Fibroblast of pulmonary artery (primary cell): Measurements from ENCODE around the gene BACH2.
A peak's percentile ranks its signal among the peaks of the same experiment; 100 is the strongest.

Experiments used
- DNase-seq: peaks from one replicate; pipeline ENCODE4 v3.0.0-alpha.2; 2010; ENCODE audit warnings: low read depth
- H3K4me3 ChIP-seq: replicated peaks from 2 replicates; pipeline ENCODE4 v1.5.1; 2011; ENCODE audit warnings: low read depth, mild to moderate bottlenecking, control low read depth, low read length, moderate library complexity
- TF ChIP-seq, protein P1 (sequence below): IDR thresholded peaks from 2 replicates; pipeline ENCODE4 v1.5.1; 2011; ENCODE audit warnings: mild to moderate bottlenecking, control low read depth, low read length, inconsistent platforms; ENCODE audit errors: missing control alignments

The BACH2 gene

DNA sequence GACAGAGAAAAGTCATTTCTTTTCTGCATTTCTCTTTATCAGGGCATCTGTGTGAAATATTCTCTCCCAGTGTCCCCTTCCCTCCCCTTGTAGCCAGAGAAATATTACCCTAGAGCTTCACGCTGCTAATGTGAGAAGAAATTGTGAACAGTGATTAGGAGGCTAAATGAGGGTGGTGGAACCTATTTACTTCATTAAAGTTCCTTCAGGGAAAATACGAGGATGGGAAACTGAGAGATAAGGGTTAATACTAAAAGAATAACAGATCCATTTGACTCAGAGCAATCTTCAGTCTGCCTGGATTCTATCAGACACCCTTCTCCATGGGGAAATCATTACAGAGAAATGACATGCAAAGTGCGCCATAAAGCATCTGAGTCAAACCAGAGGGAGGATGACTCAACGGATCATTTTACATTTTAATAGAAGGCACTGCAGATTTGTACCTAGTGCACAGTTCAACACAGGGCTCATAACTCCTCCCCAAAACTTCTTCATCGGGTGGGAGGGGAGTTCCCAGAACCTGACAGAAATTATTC, 271.1 kb downstream of the BACH2 start:
- H3K4me3 ChIP-seq: no peak overlapping the region
- peak; percentile 72 for DNase-seq
- TF ChIP-seq, protein P1, sequence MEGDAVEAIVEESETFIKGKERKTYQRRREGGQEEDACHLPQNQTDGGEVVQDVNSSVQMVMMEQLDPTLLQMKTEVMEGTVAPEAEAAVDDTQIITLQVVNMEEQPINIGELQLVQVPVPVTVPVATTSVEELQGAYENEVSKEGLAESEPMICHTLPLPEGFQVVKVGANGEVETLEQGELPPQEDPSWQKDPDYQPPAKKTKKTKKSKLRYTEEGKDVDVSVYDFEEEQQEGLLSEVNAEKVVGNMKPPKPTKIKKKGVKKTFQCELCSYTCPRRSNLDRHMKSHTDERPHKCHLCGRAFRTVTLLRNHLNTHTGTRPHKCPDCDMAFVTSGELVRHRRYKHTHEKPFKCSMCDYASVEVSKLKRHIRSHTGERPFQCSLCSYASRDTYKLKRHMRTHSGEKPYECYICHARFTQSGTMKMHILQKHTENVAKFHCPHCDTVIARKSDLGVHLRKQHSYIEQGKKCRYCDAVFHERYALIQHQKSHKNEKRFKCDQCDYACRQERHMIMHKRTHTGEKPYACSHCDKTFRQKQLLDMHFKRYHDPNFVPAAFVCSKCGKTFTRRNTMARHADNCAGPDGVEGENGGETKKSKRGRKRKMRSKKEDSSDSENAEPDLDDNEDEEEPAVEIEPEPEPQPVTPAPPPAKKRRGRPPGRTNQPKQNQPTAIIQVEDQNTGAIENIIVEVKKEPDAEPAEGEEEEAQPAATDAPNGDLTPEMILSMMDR: no peak

DNA sequence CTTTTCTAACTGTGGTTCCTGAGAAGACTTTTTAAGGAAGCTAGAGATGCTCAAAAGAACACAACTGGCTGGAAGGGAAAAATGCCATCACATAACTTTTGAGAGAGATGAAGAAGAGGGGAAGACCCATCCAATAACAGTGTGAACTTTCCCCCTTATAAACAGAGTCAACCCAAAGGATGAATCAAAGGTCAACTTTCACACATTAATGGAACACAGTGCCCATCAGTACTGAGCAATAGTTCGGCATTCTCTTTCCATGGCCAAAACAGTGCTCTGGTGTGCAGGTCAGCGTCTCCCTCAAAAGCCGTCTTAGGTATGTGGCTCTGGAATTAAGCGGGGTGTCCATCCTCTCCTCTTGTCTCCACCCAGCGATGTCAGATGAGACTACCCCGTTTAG, 272.0 kb downstream of the BACH2 start:
- TF ChIP-seq, protein P1: no peak
- no peak overlapping the region for H3K4me3 ChIP-seq
- no peak for DNase-seq

DNA sequence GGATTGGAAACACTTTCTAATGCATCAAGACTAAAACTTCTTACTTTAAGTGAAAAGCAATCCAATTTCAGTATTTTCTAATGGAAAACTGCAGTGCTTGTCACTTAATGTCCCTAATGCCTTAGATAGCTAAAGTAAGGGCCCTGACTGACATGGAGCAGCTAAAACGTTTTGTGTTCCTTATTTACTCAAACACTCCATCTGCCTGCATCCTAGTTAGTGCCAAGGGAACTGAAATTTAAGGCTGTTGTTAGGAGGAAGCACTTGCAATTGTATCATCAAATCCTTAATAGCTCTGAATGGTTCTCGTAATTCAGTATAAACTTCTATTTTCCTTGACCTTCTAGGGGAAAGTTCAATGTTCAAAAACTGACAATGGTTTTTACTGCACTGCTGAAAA, 274.9 kb downstream of the BACH2 start:
- H3K4me3 ChIP-seq: no peak overlapping the region
- TF ChIP-seq, protein P1: no peak
- no peak for DNase-seq

DNA sequence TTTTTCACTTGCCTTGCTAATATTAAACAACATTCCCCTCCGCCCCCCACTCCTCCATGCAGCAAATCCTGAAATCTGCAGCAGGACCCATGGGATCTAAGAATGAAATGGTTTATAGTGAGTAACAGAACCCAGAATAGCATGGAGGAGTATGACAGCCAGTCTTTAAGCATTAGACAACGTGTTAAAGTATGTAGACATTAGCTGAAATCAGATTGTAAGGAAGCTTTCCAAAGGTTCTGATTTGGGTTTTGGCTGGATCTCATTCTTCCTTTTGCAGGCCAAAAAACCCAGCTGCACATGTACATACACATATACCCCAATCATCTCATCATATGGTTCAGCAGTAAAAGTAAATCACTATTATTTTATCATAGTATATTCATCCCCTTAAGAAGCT, 275.9 kb downstream of the BACH2 start:
- DNase-seq: no peak
- no peak overlapping the region for H3K4me3 ChIP-seq
- TF ChIP-seq, protein P1: no peak

DNA sequence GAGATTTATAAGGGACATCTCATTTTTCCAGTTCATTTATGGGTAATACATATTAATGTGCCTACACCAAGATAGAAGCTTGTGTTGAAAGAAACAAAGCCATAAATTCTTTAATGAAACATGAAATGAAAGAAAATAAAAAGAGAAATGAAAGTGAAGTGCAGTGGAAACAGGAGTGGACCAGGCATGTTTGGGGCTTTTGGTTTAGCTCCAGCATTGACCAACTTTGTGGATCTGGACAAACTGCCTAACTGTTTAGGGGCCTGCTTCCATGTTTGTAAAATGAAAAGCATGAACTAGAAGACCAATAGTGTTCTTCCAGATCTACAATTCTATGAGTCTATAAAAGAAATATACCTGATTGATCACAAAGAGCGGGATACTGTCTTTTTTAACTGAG, 277.4 kb downstream of the BACH2 start:
- DNase-seq: no peak
- no peak overlapping the region for H3K4me3 ChIP-seq
- TF ChIP-seq, protein P1: no peak

DNA sequence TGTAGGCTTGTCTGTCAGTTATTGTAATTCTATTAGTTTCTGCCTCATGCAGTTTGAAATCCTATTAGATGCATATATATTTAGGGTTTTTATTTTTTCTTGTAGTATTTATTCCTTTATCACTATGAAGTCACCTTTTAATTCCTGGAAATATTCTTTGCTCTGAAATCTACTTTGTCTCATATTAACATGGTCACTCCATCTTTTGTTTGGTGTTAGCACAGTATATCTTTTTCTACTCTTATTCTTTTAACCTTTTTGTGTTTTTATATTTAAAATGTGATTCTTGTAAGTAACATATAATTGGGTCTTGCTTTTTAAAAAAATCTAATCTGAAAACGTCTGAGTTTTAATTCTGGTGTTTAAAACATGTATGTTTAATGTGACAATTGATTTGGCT, 280.8 kb downstream of the BACH2 start:
- no peak for DNase-seq
- H3K4me3 ChIP-seq: no peak overlapping the region
- TF ChIP-seq, protein P1: no peak

DNA sequence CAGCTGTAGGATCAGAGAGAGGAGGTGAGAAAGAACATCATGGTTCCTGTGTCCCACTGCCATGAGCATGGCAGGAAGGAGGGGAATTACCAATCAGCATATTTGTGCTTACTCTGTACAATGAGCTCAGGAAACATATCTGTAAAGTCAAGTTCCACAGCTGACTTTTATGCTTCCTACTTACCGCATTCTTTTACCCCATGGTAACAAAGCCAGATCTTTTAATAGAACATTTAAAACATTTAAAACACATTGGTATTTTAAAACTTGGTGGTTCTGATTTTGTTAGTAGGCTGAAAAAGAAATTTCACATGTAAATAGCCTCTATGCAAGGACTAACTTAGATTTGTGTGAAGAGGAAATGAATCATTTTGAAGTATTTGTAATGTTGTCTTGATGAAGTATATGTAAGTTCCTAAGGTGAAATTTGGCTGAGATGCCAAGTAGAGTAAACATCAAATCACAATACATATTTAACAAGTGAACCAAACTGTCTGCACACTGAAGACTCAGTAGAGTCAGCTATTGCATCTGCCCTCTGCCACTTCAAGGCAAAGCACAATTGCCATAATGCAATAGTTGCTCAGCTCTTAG, 287.6 kb downstream of the BACH2 start:
- no peak overlapping the region for H3K4me3 ChIP-seq
- TF ChIP-seq, protein P1: no peak
- DNase-seq: peak; percentile 45
